ENCODE measurements around the gene ZDHHC3.

Gene ZDHHC3

DNA sequence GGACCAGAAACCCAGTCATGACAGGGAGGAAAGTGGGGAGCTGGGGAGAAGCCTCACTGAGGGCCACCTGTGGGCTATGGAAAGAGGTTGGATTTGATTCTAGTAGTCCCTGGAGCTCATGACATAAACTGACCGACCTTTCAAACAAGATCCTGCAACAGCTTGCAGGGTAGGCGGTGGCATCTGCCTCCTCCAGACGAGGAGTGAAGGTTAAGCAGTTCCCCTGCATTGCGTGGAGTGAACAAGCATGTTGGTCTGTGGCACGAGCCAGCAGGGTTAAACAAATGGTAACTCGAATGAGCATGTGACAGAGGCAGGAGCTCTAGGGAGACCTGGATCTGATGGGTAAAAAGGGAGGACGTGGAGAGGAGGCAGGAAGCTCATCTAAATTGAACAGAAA lies 88.9 kb downstream of the ZDHHC3 start:
- Histone ChIP-seq H3K27me3 (no peaks in the 10 kb centered on the region), H3K4me1 (ENCODE audit: control insufficient read depth in 1 of 2, insufficient read depth in 1 of 2, low read depth in 1 of 2, low read length in 1 of 2) (no peaks in the 10 kb centered on the region)

DNA sequence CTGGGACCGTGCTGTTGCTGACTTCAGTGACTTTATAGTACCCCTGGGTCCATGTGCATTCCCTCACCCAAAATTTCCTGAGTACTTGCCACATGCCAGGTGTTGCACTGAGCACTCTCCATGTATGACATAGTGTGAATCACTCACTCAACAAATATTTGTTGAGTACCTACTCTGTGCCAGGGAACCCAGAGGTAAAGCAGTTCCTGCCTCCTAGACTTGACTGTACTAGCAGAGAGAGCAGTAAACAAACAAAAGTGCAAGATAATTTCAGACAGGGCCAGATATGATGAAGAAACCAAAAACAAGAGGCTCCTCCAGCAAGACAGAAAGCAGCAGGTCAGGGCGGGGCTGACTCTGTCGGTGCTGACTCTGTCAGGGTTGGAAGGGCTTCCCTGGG lies 89.4 kb downstream of the ZDHHC3 start:
- H3K27ac ChIP-seq: no peak overlapping the region
- no peaks in the 10 kb centered on the region for H3K4me1 ChIP-seq (ENCODE audit: control insufficient read depth in 1 of 2, insufficient read depth in 1 of 2, low read depth in 1 of 2, low read length in 1 of 2)
- H3K36me3 ChIP-seq: no peaks in the 10 kb centered on the region
- H3K9me3 ChIP-seq: no peaks in the 10 kb centered on the region
- TF ChIP-seq, protein P1, sequence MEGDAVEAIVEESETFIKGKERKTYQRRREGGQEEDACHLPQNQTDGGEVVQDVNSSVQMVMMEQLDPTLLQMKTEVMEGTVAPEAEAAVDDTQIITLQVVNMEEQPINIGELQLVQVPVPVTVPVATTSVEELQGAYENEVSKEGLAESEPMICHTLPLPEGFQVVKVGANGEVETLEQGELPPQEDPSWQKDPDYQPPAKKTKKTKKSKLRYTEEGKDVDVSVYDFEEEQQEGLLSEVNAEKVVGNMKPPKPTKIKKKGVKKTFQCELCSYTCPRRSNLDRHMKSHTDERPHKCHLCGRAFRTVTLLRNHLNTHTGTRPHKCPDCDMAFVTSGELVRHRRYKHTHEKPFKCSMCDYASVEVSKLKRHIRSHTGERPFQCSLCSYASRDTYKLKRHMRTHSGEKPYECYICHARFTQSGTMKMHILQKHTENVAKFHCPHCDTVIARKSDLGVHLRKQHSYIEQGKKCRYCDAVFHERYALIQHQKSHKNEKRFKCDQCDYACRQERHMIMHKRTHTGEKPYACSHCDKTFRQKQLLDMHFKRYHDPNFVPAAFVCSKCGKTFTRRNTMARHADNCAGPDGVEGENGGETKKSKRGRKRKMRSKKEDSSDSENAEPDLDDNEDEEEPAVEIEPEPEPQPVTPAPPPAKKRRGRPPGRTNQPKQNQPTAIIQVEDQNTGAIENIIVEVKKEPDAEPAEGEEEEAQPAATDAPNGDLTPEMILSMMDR (IDR thresholded peaks at IDR 0.05): no peak
- H3K4me3 ChIP-seq (ENCODE audit: low read depth in 1 of 2, low read length in 1 of 2): no peak overlapping the region
- H3K27me3 ChIP-seq: no peaks in the 10 kb centered on the region

More for the DNA sequence above, 88.9 kb downstream of the ZDHHC3 start:
- TF ChIP-seq, protein P1 (IDR thresholded peaks at IDR 0.05): no peak
- H3K27ac ChIP-seq: no peak overlapping the region
- no peaks in the 10 kb centered on the region for H3K9me3 ChIP-seq
- H3K36me3 ChIP-seq: no peaks in the 10 kb centered on the region
- H3K4me3 ChIP-seq (ENCODE audit: low read depth in 1 of 2, low read length in 1 of 2): no peak overlapping the region

DNA sequence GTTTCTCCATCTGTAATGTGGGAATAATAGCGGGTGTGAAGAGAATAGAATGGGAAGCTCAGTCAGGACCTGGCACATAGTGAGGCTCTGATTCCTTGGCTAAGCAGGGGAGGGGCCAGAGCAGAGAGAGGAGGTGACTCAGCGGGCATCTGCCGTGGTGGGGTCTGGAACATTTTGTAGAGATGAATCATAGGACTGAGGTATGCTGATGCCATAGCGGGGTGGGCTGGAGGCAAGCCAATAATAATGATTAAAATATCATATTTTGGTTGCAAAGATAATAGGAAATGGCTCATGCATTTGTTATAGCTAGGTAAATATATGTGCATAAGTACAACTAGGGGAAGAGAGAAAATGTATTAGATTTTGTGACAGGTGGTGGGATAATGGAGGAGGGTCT lies 90.4 kb downstream of the ZDHHC3 start:
- H3K27me3 ChIP-seq: no peaks in the 10 kb centered on the region
- TF ChIP-seq, protein P1 (IDR thresholded peaks at IDR 0.05): no peak
- H3K27ac ChIP-seq: no peak overlapping the region
- H3K4me1 ChIP-seq (ENCODE audit: control insufficient read depth in 1 of 2, insufficient read depth in 1 of 2, low read depth in 1 of 2, low read length in 1 of 2): no peaks in the 10 kb centered on the region
- H3K4me3 ChIP-seq (ENCODE audit: low read depth in 1 of 2, low read length in 1 of 2): no peak overlapping the region
- no peaks in the 10 kb centered on the region for H3K36me3 ChIP-seq
- H3K9me3 ChIP-seq: no peaks in the 10 kb centered on the region

DNA sequence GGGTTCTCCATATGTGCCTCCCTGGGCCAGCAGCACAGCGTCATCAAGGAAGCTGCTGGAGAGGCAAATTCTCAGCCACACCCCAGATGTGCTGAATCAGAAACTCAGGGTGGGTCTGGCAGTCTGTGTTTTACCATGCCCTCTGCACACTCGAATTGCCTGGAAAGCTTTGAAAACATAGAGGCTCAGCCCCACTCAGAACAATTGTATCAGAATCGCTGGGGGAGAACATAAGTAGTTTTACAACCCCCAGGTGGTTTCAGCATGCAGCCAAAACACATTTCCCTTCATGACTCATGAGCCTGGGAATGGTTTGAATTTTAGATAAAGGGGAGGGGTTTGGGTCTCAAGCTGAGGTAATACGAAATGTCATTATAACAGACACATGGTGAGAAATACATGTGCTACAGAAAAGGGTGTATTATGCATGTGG lies 92.0 kb downstream of the ZDHHC3 start:
- no peaks in the 10 kb centered on the region for H3K27me3 ChIP-seq
- no peaks in the 10 kb centered on the region for H3K9me3 ChIP-seq
- H3K27ac ChIP-seq: no peak overlapping the region
- TF ChIP-seq, protein P1 (IDR thresholded peaks at IDR 0.05): no peak
- no peaks in the 10 kb centered on the region for H3K36me3 ChIP-seq
- H3K4me1 ChIP-seq (ENCODE audit: control insufficient read depth in 1 of 2, insufficient read depth in 1 of 2, low read depth in 1 of 2, low read length in 1 of 2): no peaks in the 10 kb centered on the region
- H3K4me3 ChIP-seq (ENCODE audit: low read depth in 1 of 2, low read length in 1 of 2): no peak overlapping the region

DNA sequence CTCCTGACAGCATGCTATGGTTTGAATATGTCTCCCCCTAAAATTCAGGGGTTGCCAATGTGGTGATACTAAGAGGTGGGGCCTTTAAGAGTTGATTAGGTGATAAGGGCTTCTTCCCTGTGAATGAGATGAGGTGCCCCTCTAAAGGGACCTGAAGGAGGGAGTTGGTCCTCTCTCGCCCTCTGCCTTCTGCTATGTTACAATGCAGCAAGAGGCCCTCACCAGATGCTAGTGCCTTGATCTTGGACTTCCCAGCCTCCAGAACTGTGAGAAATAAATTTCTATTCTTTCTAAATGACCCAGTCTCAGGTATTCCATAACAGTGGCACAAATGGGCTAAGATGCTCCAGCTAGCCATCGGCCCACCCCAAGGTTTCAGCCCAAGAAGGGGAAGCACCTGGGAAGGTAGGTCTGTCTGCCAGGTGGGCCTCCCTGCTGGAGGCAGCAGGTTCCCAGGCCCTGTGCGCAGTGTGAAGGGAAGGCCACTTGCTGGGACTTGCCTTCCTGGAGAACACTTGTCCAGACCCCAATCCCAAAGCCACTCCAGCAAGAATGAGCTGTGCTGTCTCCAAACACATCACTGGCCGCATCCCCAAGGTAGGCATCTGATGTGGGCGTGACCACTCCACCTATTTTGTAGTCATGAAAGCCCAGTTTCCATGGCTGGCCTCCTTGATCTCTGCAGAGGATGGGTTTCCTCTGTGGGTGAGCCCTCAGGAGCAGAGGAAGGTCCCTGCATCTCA lies 92.6 kb downstream of the ZDHHC3 start:
- H3K4me1 ChIP-seq (ENCODE audit: control insufficient read depth in 1 of 2, insufficient read depth in 1 of 2, low read depth in 1 of 2, low read length in 1 of 2): no peaks in the 10 kb centered on the region
- H3K27me3 ChIP-seq: no peaks in the 10 kb centered on the region
- no peak overlapping the region for H3K27ac ChIP-seq
- no peaks in the 10 kb centered on the region for H3K9me3 ChIP-seq
- H3K36me3 ChIP-seq: no peaks in the 10 kb centered on the region
- TF ChIP-seq, protein P1 (IDR thresholded peaks at IDR 0.05): no peak
- H3K4me3 ChIP-seq (ENCODE audit: low read depth in 1 of 2, low read length in 1 of 2): no peak overlapping the region
